DND-41 (cell line): ENCODE measurements around the gene ARHGAP32.

Experiments used
- CTCF ChIP-seq: IDR thresholded peaks from 2 replicates; pipeline ENCODE4 v1.5.1; 2012; ENCODE audit warnings: borderline replicate concordance, low read length, moderate library complexity, mild to moderate bottlenecking; ENCODE audit not compliant: poor library complexity, severe bottlenecking; ENCODE audit errors: extremely low read depth
- EZH2 ChIP-seq: IDR thresholded peaks from 3 replicates; pipeline ENCODE4 v1.6.1; 2012; ENCODE audit warnings: borderline replicate concordance, low read depth, mild to moderate bottlenecking, moderate library complexity, low read length, inconsistent platforms; ENCODE audit not compliant: severe bottlenecking

- TF ChIP-seq EZH2 (no peak), CTCF (no peak)
Observed at GRCh38 chr11:129204150-129204838, 12.2 kb upstream of the ARHGAP32 start.
